Common myeloid progenitor, CD34-positive (primary cell): Measurements from ENCODE around the gene TTC7B.

Experiments used
- CTCF ChIA-PET: fragments of 350-600 bp; sonication (Branson Sonifier 250); formaldehyde crosslinking; loops from one replicate; lab custom pipeline; 2021; ENCODE audit warnings: antibody characterized with exemption; lab: Charles Lee
- POLR2A ChIA-PET: fragments of 350-600 bp; sonication (Branson Sonifier 250); formaldehyde crosslinking; loops from one replicate; lab custom pipeline; 2021; ENCODE audit warnings: antibody characterized with exemption; lab: Charles Lee
- DNase-seq, 3 donors: peaks; one replicate each; pipeline versions ENCODE4 v3.0.0 to v3.0.0-alpha.2; 2013
- H3K27ac ChIP-seq, 2 experiments: 1 replicate in 1 of 2; 2 replicates in 1 of 2; pipeline ENCODE4 v1.7.0; 2013; ENCODE audit warnings: inconsistent platforms in 2 of 2, low read length in 2 of 2, mild to moderate bottlenecking in 2 of 2, low read depth in 1 of 2, moderate library complexity in 1 of 2; ENCODE audit not compliant: severe bottlenecking in 2 of 2, insufficient read depth in 1 of 2, poor library complexity in 1 of 2
- H3K27me3 ChIP-seq, 5 experiments: replicated peaks in 2 of 5; 1 replicate in 3 of 5; 2 replicates in 2 of 5; pipeline versions ENCODE4 v1.6.1 to v1.7.0; 2013; ENCODE audit warnings: low read length in 4 of 5, mild to moderate bottlenecking in 2 of 5, moderate library complexity in 2 of 5, inconsistent platforms in 1 of 5; ENCODE audit not compliant: insufficient read depth in 5 of 5, control insufficient read depth in 4 of 5
- H3K36me3 ChIP-seq, 4 experiments: 1 replicate in 2 of 4; 2 replicates in 2 of 4; pipeline versions ENCODE4 v1.6.1 to v1.7.0; 2013; ENCODE audit warnings: low read length in 3 of 4, control low read depth in 1 of 4, mild to moderate bottlenecking in 1 of 4; ENCODE audit not compliant: control insufficient read depth in 4 of 4, insufficient read depth in 4 of 4
- H3K4me1 ChIP-seq, 4 experiments: 1 replicate in 3 of 4; 2 replicates in 1 of 4; pipeline versions ENCODE4 v1.6.1 to v1.7.1; 2013; ENCODE audit warnings: low read length in 3 of 4, mild to moderate bottlenecking in 3 of 4, control low read depth in 1 of 4, inconsistent platforms in 1 of 4, moderate library complexity in 1 of 4; ENCODE audit not compliant: control insufficient read depth in 4 of 4, insufficient read depth in 4 of 4; ENCODE audit errors: control extremely low read depth in 1 of 4
- H3K4me3 ChIP-seq, 7 experiments: 1 replicate in 4 of 7; 2 replicates in 3 of 7; pipeline versions ENCODE4 v1.5.1 to v1.7.0; 2013; ENCODE audit warnings: mild to moderate bottlenecking in 7 of 7, low read length in 6 of 7, moderate library complexity in 6 of 7, inconsistent platforms in 2 of 7, low read depth in 2 of 7, control low read depth in 1 of 7; ENCODE audit not compliant: insufficient read depth in 4 of 7, control insufficient read depth in 1 of 7; ENCODE audit errors: extremely low read depth in 1 of 7
- H3K9me3 ChIP-seq, 5 experiments: 1 replicate in 4 of 5; 2 replicates in 1 of 5; pipeline versions ENCODE4 v1.6.1 to v1.7.1; 2013; ENCODE audit warnings: low read length in 4 of 5, mild to moderate bottlenecking in 2 of 5, inconsistent platforms in 1 of 5, low read depth in 1 of 5, moderate library complexity in 1 of 5; ENCODE audit not compliant: control insufficient read depth in 4 of 5, insufficient read depth in 2 of 5; ENCODE audit errors: control extremely low read depth in 1 of 5
- WGBS: methylation state at CpG from one replicate; pipeline ENCODE4 v1.1.5; 2013; ENCODE audit not compliant: insufficient coverage; 5-methylcytosine and 5-hydroxymethylcytosine counted together

Gene TTC7B

DNA sequence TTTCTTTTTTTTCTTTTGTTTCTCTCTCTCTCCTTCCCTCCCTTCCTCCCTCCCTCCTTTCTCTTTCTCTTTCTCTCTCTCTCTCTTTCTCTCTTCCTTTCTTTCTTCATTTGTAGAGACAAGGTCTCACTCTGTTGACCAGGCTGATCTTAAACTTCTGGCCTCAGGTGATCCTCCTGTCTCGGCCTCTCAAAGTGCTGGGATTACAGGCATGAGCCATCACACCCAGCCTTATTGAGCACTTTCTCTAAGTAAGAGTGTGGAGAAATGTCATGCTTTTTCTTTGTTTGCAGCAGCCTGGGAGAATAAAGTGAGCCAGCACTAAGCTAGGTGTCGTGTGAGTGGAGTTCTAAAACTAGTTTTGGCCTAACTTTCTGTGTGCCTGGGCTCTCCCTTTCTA lies 74.0 kb downstream of the TTC7B start:
- CTCF ChIA-PET: interaction anchor here (1.5 to 4.4 kb wide), 2 partner anchors 17 to 73 kb away, joined by 3 to 22 read pairs; no protein-coding TSS in a partner anchor
- no peak for DNase-seq
- POLR2A ChIA-PET: no interaction called here
- Histone ChIP-seq H3K9me3 (no peaks in the 10 kb centered on the region), H3K27ac (no peak overlapping the region), H3K4me3 (no peak overlapping the region), H3K27me3 (no peaks in the 10 kb centered on the region), H3K4me1 (peaks cover 0 to 4% (median 0%) of the 10 kb centered on the region in 4 experiments), H3K36me3 (peaks cover 2 to 8% (median 3%) of the 10 kb centered on the region in 4 experiments)
- WGBS: 100% methylated on average over 1 of the region's 2 CpGs

DNA sequence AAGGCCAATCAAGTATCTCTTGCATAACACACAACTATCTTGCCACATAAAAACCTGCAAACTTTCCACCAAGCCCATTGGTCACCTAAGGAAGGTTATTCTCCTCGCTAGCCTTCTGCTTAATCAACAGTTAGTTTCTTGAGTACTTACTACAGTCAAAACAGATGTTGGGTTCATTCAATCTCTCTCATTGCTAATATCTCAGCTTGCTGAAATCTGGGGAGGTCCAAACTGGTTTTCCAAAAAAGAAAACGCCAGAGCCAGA lies 74.6 kb downstream of the TTC7B start:
- peaks cover 0 to 4% (median 0%) of the 10 kb centered on the region in 4 experiments for H3K4me1 ChIP-seq
- H3K27ac ChIP-seq: no peak overlapping the region
- no peaks in the 10 kb centered on the region for H3K9me3 ChIP-seq
- H3K4me3 ChIP-seq: no peak overlapping the region
- no peak for DNase-seq
- 94% methylated on average over 2 of the region's 2 CpGs for WGBS
- ChIA-PET POLR2A (no interaction called here), CTCF (interaction anchor here (4.4 kb wide), 1 partner anchor 18 kb away, joined by 22 read pairs; no protein-coding TSS in a partner anchor)
- no peaks in the 10 kb centered on the region for H3K27me3 ChIP-seq
- peaks cover 2 to 8% (median 3%) of the 10 kb centered on the region in 4 experiments for H3K36me3 ChIP-seq

DNA sequence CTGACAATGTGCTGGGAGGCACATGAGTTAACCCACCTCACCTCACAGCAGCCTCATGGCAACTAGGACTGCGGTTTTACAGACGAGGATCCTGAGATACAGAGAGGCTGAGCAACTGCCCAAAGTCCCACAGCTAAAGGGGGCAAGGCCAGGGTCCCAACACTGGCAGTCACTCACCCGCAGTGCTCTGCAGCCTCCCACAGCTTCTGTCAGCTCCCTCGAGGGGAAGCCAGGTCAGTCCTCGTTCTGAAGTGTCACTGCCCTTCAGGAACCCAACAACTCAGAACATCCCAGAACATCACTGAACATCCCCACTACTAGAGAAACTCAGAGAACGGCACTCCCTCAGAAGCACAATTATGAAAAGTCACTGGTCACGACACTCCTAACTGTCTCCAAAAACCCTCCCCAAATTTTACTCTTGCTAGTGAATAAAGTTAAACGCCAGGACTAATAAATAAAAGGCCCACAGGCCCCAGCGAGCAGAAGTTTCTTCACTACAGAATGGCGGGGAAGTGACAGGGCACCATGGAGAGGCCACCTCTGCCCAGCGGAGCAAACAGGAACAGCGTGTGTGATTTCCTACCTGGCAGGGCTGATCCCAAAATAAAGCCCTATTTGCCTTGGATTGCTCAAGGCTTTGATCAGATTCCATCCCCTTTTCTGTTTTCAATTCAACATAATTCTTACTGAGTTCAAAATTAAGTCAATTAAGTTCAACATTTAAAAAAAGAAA lies 75.1 kb downstream of the TTC7B start:
- H3K27ac ChIP-seq: no peak overlapping the region
- ChIA-PET CTCF (interaction anchor here (4.4 kb wide), 1 partner anchor 18 kb away, joined by 22 read pairs; no protein-coding TSS in a partner anchor), POLR2A (no interaction called here)

DNA sequence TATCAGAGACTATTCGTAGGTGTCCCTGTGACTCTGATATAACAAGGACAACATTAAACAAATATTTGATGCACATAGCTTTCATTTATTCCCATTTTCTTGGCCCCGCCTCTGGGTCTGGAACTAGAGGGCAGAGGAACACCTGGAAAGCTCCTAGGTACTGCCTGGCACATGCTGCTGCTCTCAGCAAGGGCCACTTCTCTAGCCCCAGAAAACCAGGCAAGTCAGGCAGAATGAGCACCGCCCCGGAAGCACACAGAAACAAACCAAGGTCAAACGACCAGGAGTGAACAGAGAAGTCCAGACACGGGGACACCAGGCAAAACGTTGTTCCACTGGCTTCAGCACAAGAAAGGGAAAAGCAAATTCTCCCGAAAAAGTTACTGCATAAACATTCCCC lies 76.1 kb downstream of the TTC7B start:
- Histone ChIP-seq H3K27ac (no peak overlapping the region), H3K36me3 (peaks cover 2 to 8% (median 4%) of the 10 kb centered on the region in 4 experiments), H3K4me3 (no peak overlapping the region), H3K27me3 (no peaks in the 10 kb centered on the region), H3K9me3 (no peaks in the 10 kb centered on the region), H3K4me1 (peaks cover 0 to 4% (median 0%) of the 10 kb centered on the region in 4 experiments)
- no peak for DNase-seq
- POLR2A ChIA-PET: no interaction called here
- 100% methylated on average over 6 of the region's 8 CpGs for WGBS
- CTCF ChIA-PET: no interaction called here

More for the DNA sequence above, 75.1 kb downstream of the TTC7B start:
- 96% methylated on average over 11 of the region's 12 CpGs for WGBS
- Histone ChIP-seq H3K27me3 (no peaks in the 10 kb centered on the region), H3K4me3 (no peak overlapping the region), H3K36me3 (peaks cover 2 to 8% (median 4%) of the 10 kb centered on the region in 4 experiments), H3K4me1 (peaks cover 0 to 4% (median 0%) of the 10 kb centered on the region in 4 experiments), H3K9me3 (no peaks in the 10 kb centered on the region)
- DNase-seq: no peak

GRCh38 chr14:90739318-90740068 lies 76.7 kb downstream of the TTC7B start:
- Histone ChIP-seq H3K9me3 (no peaks in the 10 kb centered on the region), H3K4me3 (no peak overlapping the region), H3K27me3 (no peaks in the 10 kb centered on the region), H3K4me1 (peaks cover 0 to 4% (median 0%) of the 10 kb centered on the region in 4 experiments), H3K27ac (no peak overlapping the region), H3K36me3 (peaks cover 2 to 8% (median 4%) of the 10 kb centered on the region in 4 experiments)
- WGBS: 100% methylated on average over 3 of the region's 6 CpGs
- ChIA-PET POLR2A (no interaction called here), CTCF (no interaction called here)
- DNase-seq: no peak

DNA sequence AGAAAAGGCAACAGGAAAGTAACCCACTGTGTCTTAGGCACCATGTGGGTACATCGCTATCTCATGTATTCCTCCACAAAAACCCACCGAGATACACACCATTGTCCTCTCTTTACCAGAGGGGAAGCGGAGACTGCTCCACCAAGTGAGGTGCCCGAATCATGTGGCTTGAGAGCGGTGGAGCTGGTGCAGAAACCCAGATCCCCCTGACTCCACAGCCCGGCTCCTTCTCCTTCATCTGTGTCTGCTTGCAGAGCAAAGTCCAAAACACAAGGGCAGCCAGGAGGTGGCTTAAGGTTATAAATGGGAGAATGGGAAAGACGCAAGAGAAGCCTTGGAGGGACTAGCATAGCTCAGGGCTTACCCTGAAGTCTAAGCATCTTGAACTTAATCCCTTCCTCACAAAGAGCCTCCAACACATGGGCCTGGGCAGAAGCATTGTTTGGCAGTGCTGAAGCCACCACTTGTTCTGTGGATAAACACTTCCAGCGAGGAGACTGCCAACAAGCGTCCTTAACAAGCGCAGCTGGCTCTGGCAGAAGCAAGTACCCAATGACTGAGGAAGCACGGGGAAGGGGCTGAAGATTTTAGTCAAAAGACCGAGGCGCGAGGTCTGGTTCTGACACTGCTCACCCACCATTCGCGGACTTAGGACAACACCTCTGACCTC lies 83.0 kb downstream of the TTC7B start:
- H3K4me3 ChIP-seq: no peak overlapping the region
- peaks cover 0 to 3% (median 0%) of the 10 kb centered on the region in 4 experiments for H3K4me1 ChIP-seq
- no peaks in the 10 kb centered on the region for H3K9me3 ChIP-seq
- no peaks in the 10 kb centered on the region for H3K27me3 ChIP-seq
- DNase-seq: no peak
- POLR2A ChIA-PET: no interaction called here
- H3K36me3 ChIP-seq: peaks cover 0 to 14% (median 4%) of the 10 kb centered on the region in 4 experiments
- H3K27ac ChIP-seq: no peak overlapping the region
- WGBS: 99% methylated on average over 11 of the region's 16 CpGs
- CTCF ChIA-PET: interaction anchor here (0.6 to 1.2 kb wide), 2 partner anchors 17 to 302 kb away, joined by 3 to 4 read pairs; no protein-coding TSS in a partner anchor
